GM18507 (cell line): Measurements from ENCODE around the gene CANT1.
"Not testable (repeated sequence)": the region's sequence is repeated elsewhere in the genome, so short reads cannot be mapped to it uniquely, and the experiment has no call there.

Experiments
- DNase-seq: peaks from one replicate; pipeline ENCODE4 v3.0.0; 2011; ENCODE audit warnings: low read depth; ENCODE audit not compliant: insufficient read length; ENCODE audit errors: extremely low spot score
- FAIRE-seq: peaks from 2 replicates; lab custom pipeline; 2011; peaks lifted over from hg19 to GRCh38; lab: Jason Lieb, UNC

Gene CANT1

GRCh38 chr17:78967782-78968362, 41.7 kb downstream of the CANT1 start:
- no peak for FAIRE-seq
- DNase-seq, result no peak

- DNase-seq, result no peak
Observed at GRCh38 chr17:78966910-78967600, 42.5 kb downstream of the CANT1 start.

GRCh38 chr17:78966123-78966813, 43.3 kb downstream of the CANT1 start:
- no peak for FAIRE-seq

More at GRCh38 chr17:78966910-78967600, 42.5 kb downstream of the CANT1 start:
- FAIRE-seq, result no peak

GRCh38 chr17:78965491-78965924, 44.1 kb downstream of the CANT1 start:
- no peak for FAIRE-seq
- DNase-seq, result no peak

More at GRCh38 chr17:78966123-78966813, 43.3 kb downstream of the CANT1 start:
- DNase-seq, result no peak

GRCh38 chr17:78963378-78963777, 46.2 kb downstream of the CANT1 start:
- FAIRE-seq (no peak), DNase-seq (no peak)

- FAIRE-seq, DNase-seq: not testable (repeated sequence)
Observed at GRCh38 chr17:78962984-78963348, 46.6 kb downstream of the CANT1 start.

GRCh38 chr17:78962345-78962983, 47.1 kb downstream of the CANT1 start:
- no peak for FAIRE-seq
- DNase-seq, result no peak

- DNase-seq (no peak), FAIRE-seq (no peak)
Observed at GRCh38 chr17:78961571-78961970, 48.0 kb downstream of the CANT1 start.

GRCh38 chr17:78960928-78961327, 48.6 kb downstream of the CANT1 start:
- FAIRE-seq (no peak), DNase-seq (no peak)

- no peak for DNase-seq
- no peak for FAIRE-seq
Observed at GRCh38 chr17:78959803-78960202, 49.8 kb downstream of the CANT1 start.

GRCh38 chr17:78958641-78959127, 50.9 kb downstream of the CANT1 start:
- no peak for FAIRE-seq
- no peak for DNase-seq

- FAIRE-seq (no peak), DNase-seq (no peak)
Observed at GRCh38 chr17:78957128-78957527, 52.4 kb downstream of the CANT1 start.

GRCh38 chr17:78956254-78956653, 53.3 kb downstream of the CANT1 start:
- no peak for DNase-seq
- FAIRE-seq, result no peak

GRCh38 chr17:78954684-78955083, 54.9 kb downstream of the CANT1 start:
- FAIRE-seq (no peak), DNase-seq (no peak)

GRCh38 chr17:78953356-78954350, 55.9 kb downstream of the CANT1 start:
- DNase-seq (no peak), FAIRE-seq (no peak)

- FAIRE-seq (no peak), DNase-seq (no peak)
Observed at GRCh38 chr17:78952706-78953105, 56.9 kb downstream of the CANT1 start.

GRCh38 chr17:78951967-78952551, 57.5 kb downstream of the CANT1 start:
- FAIRE-seq (no peak), DNase-seq (no peak)

- FAIRE-seq (no peak), DNase-seq (no peak)
Observed at GRCh38 chr17:78950870-78951269, 58.7 kb downstream of the CANT1 start.
